Smooth muscle cell (in vitro differentiated cells): Measurements from ENCODE around the gene MAMDC2. TPM values are rescaled to one million over a fixed set of nuclear protein-coding genes. Genes with fewer than 3 reads are reported as not detected.

Experiments
- DNase-seq: peaks from one replicate; lab custom pipeline; 2025; ENCODE audit not compliant: unreplicated experiment; lab: John Stamatoyannopoulos, UW
- H2AFZ ChIP-seq: fragments of 200-600 bp; sonication (generic); 2 replicates; pipeline ENCODE4 v1.6.0; 2016; ENCODE audit warnings: antibody characterized with exemption, low read depth, mild to moderate bottlenecking
- H3F3A ChIP-seq: fragments of 200-600 bp; sonication (generic); 2 replicates; pipeline ENCODE4 v1.6.0; 2017; ENCODE audit warnings: antibody characterized with exemption, low read depth
- H3K27ac ChIP-seq: fragments of 200-600 bp; sonication (generic); 2 replicates; pipeline ENCODE4 v1.5.1; 2016; ENCODE audit warnings: low read depth, mild to moderate bottlenecking
- H3K27me3 ChIP-seq: fragments of 200-600 bp; sonication (generic); 2 replicates; pipeline ENCODE4 v1.6.1; 2016; ENCODE audit warnings: low read depth, mild to moderate bottlenecking
- H3K36me3 ChIP-seq: fragments of 200-600 bp; sonication (generic); 2 replicates; pipeline ENCODE4 v1.5.1; 2016; ENCODE audit warnings: low read depth
- H3K4me1 ChIP-seq: fragments of 200-600 bp; sonication (generic); 2 replicates; pipeline ENCODE4 v1.5.1; 2016; ENCODE audit warnings: low read depth
- H3K4me2 ChIP-seq: fragments of 200-600 bp; sonication (generic); 2 replicates; pipeline ENCODE4 v1.6.0; 2016; ENCODE audit warnings: mild to moderate bottlenecking
- H3K4me3 ChIP-seq: fragments of 200-600 bp; sonication (generic); 2 replicates; pipeline ENCODE4 v1.5.1; 2016; ENCODE audit warnings: mild to moderate bottlenecking
- H3K79me2 ChIP-seq: fragments of 200-600 bp; sonication (generic); 2 replicates; pipeline ENCODE4 v1.6.0; 2016; ENCODE audit warnings: low read depth, mild to moderate bottlenecking
- H3K9ac ChIP-seq: fragments of 200-600 bp; sonication (generic); 2 replicates; pipeline ENCODE4 v1.6.0; 2016; ENCODE audit warnings: low read depth
- H3K9me3 ChIP-seq: fragments of 200-600 bp; sonication (generic); replicated peaks from 2 replicates; pipeline ENCODE4 v1.5.1; 2016; ENCODE audit warnings: low read depth
- H4K20me1 ChIP-seq: fragments of 200-600 bp; sonication (generic); 2 replicates; pipeline ENCODE4 v1.6.0; 2016; ENCODE audit warnings: low read depth
- CTCF ChIP-seq: fragments of 200-600 bp; sonication (generic); IDR thresholded peaks from 2 replicates; pipeline ENCODE4 v1.5.1; 2017; ENCODE audit warnings: borderline replicate concordance, mild to moderate bottlenecking, antibody characterized with exemption; ENCODE audit not compliant: insufficient read depth, poor library complexity, severe bottlenecking
- WGBS: methylation state at CpG from one replicate; pipeline ENCODE4 v1.1.7; 2016; ENCODE audit warnings: low lambda C conversion rate; 5-methylcytosine and 5-hydroxymethylcytosine counted together
- polyA plus RNA-seq: library from polyadenylated mRNA; unstranded; fragments of >200 nt; fragmentation: Nextera tagmentation; extraction: Ambion mirVana; gene quantifications from 2 replicates; pipeline ENCODE4 v1.2.1, GENCODE V29; 2016
- total RNA-seq: library from RNA; depleted of rRNA; stranded (reverse); fragments of >200 nt; gene quantifications from 2 replicates; pipeline ENCODE4 v1.2.3, GENCODE V29; 2014

The MAMDC2 gene
- total and polyA plus RNA-seq, 2 experiments from 2014 or later = 8.2 to 13.0 TPM

- Histone ChIP-seq H3K36me3 (no peaks in the 10 kb centered on the region), H3K4me1 (no peaks in the 10 kb centered on the region), H3F3A (peaks cover 4% of the 10 kb centered on the region), H4K20me1 (no peaks in the 10 kb centered on the region), H3K9me3 (no peaks in the 10 kb centered on the region), H3K79me2 (no peaks in the 10 kb centered on the region), H3K27me3 (peaks cover 3% of the 10 kb centered on the region), H3K9ac (no peak overlapping the region), H2AFZ (no peak overlapping the region), H3K27ac (no peak overlapping the region), H3K4me3 (no peak overlapping the region), H3K4me2 (no peak overlapping the region)
- DNase-seq = no peak
- 69% methylated on average over 3 of the region's 3 CpGs for WGBS
- no peak for TF ChIP-seq CTCF
These were observed 10.9 kb downstream of the MAMDC2 start for GRCh38 chr9:70054521-70054920.

- Histone ChIP-seq H3K4me2 (no peak overlapping the region), H3K4me1 (no peaks in the 10 kb centered on the region), H2AFZ (no peak overlapping the region), H4K20me1 (no peaks in the 10 kb centered on the region), H3K27ac (no peak overlapping the region), H3K9ac (no peak overlapping the region), H3F3A (no peaks in the 10 kb centered on the region), H3K9me3 (no peaks in the 10 kb centered on the region), H3K27me3 (peaks cover 3% of the 10 kb centered on the region), H3K36me3 (no peaks in the 10 kb centered on the region), H3K4me3 (no peak overlapping the region), H3K79me2 (no peaks in the 10 kb centered on the region)
- DNase-seq = no peak
- 93% methylated on average over 3 of the region's 3 CpGs for WGBS
- no peak for TF ChIP-seq CTCF
These were observed 12.0 kb downstream of the MAMDC2 start for GRCh38 chr9:70055406-70056210.

GRCh38 chr9:70056211-70056944 is 12.7 kb downstream of the MAMDC2 start:
- 96% methylated on average over 10 of the region's 10 CpGs for WGBS
- no peak for TF ChIP-seq CTCF
- Histone ChIP-seq H3K9ac (no peak overlapping the region), H3K27me3 (peaks cover 3% of the 10 kb centered on the region), H3F3A (no peaks in the 10 kb centered on the region), H3K79me2 (no peaks in the 10 kb centered on the region), H3K36me3 (no peaks in the 10 kb centered on the region), H2AFZ (no peak overlapping the region), H3K27ac (no peak overlapping the region), H3K4me2 (no peak overlapping the region), H4K20me1 (no peaks in the 10 kb centered on the region), H3K9me3 (no peaks in the 10 kb centered on the region), H3K4me1 (no peaks in the 10 kb centered on the region), H3K4me3 (no peak overlapping the region)
- no peak for DNase-seq
